ENCODE measurements around the gene CHST1.

CHST1 gene, protein sequence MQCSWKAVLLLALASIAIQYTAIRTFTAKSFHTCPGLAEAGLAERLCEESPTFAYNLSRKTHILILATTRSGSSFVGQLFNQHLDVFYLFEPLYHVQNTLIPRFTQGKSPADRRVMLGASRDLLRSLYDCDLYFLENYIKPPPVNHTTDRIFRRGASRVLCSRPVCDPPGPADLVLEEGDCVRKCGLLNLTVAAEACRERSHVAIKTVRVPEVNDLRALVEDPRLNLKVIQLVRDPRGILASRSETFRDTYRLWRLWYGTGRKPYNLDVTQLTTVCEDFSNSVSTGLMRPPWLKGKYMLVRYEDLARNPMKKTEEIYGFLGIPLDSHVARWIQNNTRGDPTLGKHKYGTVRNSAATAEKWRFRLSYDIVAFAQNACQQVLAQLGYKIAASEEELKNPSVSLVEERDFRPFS

DNA sequence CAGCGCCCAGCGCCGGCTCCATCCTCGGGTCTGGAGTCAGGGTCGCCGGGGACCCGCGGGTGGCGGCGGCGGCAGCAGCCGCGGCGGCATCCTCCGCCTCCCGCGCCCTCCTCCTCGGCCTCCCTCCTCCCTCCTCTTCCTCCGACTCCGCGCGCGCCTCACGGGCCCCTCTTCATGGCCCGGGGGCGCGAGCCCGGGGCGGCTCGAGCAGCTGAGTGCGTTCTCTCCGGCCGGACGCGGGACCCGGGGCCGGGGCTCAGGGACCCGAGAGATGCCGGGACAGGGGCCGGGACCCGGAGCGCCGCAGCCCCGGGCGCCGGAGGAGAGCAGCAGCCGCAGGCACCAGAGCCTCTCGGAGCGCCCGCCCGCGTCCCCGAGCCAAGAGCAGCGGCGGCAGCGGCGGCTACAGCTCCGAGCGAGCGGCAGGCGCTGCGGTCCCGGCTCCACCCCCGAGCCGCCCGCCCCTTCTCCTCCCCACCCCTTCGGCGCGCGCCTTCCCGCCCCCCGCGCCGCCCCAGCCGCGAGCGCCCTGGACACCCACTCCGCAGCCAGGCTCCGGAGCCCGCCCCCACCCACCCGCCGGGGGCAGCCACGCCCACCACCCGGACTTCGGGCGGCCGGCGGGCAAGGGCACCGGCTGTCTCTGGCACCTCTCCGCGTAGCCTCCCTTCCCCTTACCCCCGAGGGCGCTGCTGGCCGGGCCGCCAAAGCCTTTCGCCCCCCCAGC is at the start of gene CHST1:
Gene CHST1 (minus strand): TSS at position 417 of the 727 bp plus-strand sequence. CDS start 14,699 bp downstream, outside the sequence.
- in situ Hi-C loops (cut with MboI; ENCODE audit: low sequenced_read_pairs) = no loop called here

DNA sequence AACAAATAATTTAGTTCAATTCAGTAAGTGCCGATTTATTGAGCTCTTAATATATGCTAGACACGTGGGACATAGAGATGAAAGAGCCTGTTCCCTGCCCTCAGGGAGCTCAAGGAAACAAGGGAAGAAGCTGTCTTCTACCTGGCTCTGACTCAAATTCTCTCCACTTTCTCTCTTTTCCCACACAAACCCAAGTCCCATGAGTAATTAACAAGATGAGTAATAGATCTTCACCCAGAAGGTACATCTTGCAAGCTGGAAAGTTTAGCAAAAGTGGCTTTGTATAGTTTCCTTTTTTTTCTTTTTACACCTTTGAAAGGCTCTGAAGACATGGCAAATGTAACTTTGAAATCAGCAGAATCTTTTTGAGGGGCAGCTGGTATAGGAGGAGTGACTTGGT is 48.2 kb upstream of the CHST1 start:
- in situ Hi-C loops (cut with MboI; ENCODE audit: low sequenced_read_pairs) = no loop called here

DNA sequence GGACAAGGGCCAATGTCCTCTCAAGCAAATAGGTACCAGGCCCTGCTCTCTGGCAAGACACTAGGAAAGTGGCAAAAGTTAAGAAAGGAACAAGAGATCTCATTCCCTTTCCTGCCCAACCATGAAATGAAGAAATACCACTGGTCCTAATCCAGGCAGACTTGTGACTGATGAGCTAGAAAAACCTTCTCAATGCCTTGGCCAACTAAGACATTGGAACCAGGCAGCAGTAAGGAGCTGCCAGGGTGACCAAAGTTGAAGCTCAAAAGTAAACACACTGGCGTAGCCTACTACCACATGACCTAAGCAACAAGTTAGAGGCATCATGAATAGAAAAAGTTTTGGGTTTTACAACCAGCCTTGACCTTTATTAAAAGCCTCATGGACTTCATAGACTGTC is 45.1 kb upstream of the CHST1 start:
- in situ Hi-C loops (cut with MboI; ENCODE audit: low sequenced_read_pairs) = no loop called here

DNA sequence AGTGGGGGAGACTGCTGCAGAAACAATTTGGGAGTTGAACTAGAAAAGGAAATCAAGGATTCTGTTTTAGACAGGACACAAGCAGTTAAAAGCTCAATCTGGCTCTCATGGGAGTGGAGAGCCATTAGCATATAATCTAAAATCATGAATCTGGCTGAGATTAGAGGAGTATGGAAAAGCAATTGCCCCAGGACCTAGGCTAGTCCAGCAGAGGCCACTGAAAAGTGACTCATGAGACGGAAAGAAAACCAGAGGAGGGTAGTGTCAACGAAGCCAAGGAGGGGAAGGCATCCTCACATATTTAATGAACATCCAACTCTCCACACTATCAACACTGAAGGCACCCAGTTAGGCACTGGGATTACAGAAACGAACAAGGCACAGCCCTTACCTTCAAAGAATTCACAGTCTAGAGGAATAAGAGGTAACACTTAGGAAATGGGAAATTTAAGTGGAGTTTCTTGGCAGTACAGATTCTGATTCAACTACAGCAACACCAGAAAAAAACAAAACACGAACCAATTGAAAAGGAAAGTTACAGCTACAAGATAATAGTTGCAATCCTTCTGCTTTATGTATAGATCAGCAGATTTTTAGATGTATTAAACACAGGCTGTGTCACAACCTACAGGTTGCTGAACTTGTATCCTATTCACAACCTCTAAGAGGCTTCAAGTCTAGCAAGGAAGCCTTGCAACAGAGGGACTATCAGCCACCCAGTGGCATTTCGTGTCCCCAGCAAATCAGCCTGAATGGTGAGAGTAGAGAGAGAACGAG is 43.7 kb upstream of the CHST1 start:
- in situ Hi-C loops (cut with MboI; ENCODE audit: low sequenced_read_pairs) = no loop called here

DNA sequence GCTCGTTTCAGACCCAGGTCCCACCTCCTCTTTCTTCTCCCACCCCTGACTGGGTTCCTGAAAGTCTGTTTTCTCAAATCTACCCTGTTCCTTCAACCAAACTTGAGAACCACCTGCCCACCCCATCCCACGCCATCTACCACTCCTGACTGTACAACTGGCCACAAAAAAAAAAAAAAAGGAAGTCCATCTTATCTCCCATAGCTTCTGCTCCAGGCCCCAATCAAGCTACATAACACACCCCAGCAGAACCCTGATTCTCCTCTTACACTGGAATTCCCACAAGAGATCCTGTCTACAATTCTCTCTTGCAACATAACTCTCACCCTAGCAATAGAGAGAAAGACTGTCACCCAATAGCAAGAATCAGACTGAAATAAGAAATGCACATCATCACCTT is 39.2 kb upstream of the CHST1 start:
- in situ Hi-C loops (cut with MboI; ENCODE audit: low sequenced_read_pairs) = no loop called here

DNA sequence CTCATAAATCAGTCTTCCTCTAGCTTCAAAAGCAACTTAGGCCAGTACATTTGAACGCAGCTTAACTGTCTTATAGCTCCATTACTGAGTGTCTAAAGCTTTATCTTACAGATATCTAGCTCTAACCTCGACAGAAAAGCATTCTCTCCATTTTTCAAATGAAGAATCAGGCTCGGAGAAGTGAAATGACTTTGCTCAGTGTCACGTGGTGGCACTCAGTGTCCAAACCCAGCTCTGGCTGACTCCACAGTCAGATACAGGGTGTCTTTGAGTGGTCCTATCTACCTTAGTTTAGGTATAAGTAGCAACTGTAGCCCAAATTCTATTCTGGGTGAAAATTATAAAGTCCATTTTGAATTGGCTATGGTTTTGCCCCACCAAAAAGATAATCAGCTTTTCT is 38.7 kb upstream of the CHST1 start:
- in situ Hi-C loops (cut with MboI; ENCODE audit: low sequenced_read_pairs) = no loop called here

DNA sequence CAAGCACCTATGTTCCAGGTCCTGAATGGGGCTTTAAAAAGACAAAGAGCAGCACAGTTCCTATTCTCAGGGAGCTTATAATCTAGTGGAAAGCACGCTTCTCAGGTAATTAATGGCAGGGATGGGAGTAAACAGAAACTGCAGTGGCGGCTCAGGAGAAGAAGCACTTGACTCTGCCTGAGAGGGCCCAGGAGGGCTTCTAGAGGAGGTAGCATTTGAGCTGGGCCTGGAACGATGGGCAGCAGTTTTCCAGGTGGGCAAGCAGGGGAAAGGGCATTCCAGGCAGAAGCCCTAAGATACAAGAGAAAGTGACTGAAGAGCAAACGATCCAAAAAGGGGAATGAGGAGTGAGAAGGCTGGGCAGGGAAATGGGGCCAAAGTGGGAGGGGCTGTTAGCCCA is 37.1 kb upstream of the CHST1 start:
- in situ Hi-C loops (cut with MboI; ENCODE audit: low sequenced_read_pairs) = no loop called here

DNA sequence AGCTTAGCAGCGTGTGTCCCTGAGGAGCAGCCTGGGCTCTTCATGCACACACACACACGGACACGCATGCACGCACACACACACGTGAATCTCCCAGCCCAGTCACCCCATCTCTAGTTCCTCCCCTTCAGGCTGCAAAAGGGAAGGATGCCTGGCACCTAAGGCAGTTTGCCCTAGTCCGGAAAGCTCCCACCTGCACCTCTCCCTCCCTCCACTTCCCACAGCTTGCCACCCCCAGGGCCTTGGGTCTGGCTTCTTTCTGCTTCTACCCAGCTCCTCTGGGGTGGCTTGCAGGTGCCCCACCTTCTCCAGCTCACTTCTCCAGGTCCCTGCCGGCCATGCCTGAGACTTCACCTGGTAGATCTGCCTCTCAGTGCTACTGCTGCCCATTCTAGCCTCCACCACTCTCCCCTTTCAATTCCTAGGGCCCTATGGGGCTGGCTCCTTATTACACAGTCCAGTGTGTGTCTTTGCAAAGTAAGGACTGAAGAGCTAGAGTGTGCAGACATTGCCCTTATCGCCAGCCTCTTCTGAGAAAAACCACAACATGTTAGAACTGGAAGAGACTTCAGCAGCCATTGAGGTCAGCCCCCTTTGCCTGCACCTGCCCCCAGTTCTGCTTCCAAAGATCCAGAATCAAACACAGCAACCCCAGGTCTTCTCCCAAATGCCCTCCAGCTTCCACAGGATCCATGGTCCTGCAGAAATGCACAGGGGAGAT is 33.5 kb upstream of the CHST1 start:
- in situ Hi-C loops (cut with MboI; ENCODE audit: low sequenced_read_pairs) = loop anchor here (25.0 kb wide), 1 partner anchor 112 kb away; no protein-coding TSS in a partner anchor

DNA sequence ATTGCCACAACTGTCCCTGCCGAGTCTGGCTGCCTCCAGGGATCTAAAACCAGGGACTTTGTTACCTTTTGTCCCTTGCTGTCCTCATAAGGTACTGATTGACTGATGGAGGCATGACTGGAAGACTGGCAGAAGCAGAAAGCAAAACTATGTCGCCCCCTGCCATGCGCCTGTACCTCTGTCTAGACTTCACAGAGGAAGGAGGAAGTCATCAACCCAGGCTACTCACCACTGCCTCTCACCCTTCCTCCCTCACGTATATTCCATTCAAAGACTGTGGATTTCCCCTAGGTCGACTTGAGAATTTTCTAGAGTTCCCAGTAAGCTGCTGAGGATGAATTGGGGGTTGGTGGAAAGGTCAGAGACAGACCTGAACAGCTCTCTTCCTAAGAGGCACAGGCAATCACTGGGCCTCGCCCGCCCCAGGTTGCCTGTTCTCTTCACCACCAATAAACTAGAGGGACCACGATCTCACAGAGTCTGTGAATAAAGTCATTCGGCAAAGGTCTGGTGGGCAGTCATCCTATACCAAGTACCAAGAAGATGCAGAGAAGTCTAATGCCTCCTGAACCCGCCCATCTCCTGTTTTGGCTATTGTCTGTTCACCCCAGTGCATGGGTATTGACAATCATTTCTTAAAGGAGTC is 27.5 kb upstream of the CHST1 start:
- in situ Hi-C loops (cut with MboI; ENCODE audit: low sequenced_read_pairs) = loop anchor here (25.0 kb wide), 1 partner anchor 106 kb away; no protein-coding TSS in a partner anchor

DNA sequence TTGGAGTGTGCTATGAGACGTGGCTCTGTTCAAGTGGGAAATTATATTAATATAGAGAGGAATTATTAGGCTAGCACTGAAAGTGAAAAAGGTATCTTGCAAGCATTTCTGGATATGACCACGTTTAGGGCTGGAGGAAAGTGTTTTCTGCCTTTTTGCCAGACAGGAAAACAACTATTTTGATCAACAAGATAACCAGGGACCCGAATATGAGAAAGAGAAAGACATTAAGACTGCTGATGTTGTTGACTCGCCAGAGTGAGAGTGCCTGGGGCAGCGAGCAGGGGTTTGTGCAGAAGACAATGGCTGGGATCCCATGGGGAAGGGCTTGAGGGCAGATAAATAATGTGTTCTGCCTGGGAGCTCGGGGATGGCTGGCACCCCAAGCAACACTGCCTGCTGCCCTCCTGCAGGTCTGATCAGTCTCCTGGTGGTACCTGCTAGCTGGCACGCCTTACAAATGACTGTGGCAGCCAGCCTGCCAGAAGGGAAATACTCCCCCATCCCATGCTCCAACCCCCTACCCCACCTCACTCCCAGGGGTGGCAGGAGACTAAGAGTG is 23.1 kb upstream of the CHST1 start:
- in situ Hi-C loops (cut with MboI; ENCODE audit: low sequenced_read_pairs) = loop anchor here (10.0 to 25.0 kb wide), 2 partner anchors 46 to 101 kb away; no protein-coding TSS in a partner anchor

DNA sequence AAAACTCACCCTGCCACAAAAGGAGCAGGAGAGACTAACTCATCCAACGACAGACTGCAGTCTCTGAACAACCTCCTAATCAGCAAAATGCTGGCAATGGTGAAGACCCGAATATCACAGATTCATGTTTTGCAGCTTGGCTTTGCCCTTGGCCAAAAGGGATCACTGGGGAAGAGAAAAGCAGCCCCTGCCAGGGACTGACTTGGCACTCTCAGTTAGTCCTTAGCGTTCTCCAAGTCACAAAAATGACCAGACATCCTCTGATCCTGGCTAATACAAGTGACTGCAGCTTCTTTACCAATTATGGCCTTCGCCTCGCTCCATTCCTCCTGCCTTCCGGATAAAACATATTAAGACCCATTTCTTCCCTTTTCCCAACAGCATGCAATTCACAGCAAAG is 22.4 kb upstream of the CHST1 start:
- in situ Hi-C loops (cut with MboI; ENCODE audit: low sequenced_read_pairs) = loop anchor here (10.0 to 25.0 kb wide), 2 partner anchors 47 to 101 kb away; no protein-coding TSS in a partner anchor

DNA sequence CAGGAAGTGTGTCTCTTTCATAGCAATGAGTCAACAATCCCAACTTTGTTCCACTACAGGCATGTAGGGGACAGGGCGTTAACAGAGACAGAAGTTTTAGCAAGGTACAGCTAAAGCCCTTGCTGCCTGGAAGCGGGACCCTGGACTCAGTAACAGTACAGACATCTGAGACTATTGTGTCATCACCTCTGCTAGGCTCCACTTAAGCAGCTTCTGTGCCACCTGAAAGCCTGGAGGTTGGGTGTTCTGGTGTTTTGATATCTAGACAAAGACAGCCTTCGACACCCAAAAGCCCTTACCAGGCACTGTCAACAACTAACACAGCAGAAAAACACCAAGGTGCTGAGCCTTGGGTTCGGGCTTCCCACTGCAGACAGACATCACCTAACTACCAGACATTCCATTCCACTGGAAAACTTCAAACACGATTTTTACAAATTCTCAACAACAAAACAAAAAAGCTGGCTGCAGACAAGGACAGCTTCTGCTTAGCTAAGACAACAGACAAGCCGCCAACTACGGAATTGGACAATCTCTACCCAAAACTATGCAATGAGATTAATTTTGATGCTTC is 20.6 kb upstream of the CHST1 start:
- in situ Hi-C loops (cut with MboI; ENCODE audit: low sequenced_read_pairs) = loop anchor here (10.0 to 25.0 kb wide), 2 partner anchors 49 to 99 kb away; no protein-coding TSS in a partner anchor

DNA sequence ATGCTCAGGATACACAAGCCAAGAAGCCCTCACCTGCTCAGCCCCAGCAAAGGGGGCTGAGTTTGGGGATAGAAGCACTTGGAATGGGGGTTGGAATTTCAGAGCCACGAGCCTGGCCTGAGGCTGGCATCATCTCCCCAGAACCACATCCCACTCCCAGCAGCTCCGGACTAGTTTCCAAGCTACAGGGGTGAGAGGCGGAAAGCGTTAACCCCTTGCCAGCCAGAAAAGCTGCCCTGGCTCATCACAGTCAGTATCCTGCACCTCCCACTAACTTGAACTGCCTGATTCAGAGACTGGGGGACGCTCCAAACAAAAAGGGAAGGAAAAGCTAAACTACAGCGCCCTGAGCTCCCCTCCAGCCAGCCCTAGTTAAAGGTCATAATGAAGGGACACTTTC is 19.0 kb upstream of the CHST1 start:
- in situ Hi-C loops (cut with MboI; ENCODE audit: low sequenced_read_pairs) = loop anchor here (10.0 to 25.0 kb wide), 2 partner anchors 50 to 97 kb away; no protein-coding TSS in a partner anchor

DNA sequence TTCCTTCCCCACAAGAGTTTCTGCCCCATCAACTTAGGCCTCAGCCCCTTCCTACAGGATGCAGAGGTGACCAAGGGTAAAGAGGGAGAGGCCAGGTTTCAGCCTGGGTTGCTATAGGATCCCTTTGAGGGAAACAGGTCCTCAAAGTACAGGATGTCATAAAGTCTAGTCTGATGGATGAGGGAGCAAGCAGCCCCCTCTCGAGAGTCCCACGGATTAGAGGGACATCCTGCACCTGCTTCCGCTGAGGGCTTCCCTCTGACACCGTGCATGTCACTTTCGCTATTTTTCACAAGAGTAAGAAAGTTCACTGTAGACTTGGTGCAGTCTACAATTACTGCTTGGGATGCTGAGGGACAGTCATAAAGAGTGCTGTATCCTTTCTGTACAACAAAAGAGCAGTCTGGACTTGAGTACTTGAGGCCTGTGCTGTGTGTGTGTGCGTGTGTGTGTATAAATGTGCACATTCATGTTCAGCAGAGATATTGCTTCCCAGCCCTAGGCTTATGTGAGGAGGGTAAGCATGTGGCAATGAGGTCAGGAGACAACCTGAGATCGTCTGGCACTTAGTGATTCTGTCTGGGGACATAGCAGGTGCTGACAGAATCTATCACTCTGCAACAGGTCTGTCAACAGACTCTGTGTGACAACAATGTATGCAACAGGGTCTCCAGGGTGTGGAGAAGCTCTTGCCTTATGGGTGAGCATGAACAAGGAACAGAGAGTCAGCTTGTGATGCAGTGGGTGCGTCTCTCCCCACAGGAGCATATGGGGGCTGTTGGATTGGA is 18.0 kb upstream of the CHST1 start:
- in situ Hi-C loops (cut with MboI; ENCODE audit: low sequenced_read_pairs) = loop anchor here (10.0 to 25.0 kb wide), 2 partner anchors 51 to 96 kb away; no protein-coding TSS in a partner anchor

DNA sequence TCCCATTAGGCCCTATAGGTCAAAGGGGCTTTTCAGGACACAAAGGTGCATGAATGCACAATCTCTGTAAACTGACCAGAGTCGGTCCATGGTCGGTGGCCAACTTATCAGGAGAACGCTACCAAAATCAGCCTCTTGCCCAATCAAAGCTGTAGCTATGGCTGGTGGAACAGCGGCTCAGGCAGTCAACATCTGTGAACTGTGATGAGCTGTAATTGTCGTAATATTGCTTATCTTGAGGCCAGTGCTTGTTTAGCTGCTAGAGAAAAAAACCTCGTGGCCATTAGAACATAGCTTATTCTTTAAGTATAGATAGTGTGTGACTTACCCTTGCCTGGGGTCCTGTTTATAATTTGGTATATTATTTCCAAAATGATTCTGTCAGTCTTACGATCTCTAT is 14.4 kb upstream of the CHST1 start:
- in situ Hi-C loops (cut with MboI; ENCODE audit: low sequenced_read_pairs) = loop anchor here (10.0 to 25.0 kb wide), 2 partner anchors 55 to 93 kb away; no protein-coding TSS in a partner anchor

DNA sequence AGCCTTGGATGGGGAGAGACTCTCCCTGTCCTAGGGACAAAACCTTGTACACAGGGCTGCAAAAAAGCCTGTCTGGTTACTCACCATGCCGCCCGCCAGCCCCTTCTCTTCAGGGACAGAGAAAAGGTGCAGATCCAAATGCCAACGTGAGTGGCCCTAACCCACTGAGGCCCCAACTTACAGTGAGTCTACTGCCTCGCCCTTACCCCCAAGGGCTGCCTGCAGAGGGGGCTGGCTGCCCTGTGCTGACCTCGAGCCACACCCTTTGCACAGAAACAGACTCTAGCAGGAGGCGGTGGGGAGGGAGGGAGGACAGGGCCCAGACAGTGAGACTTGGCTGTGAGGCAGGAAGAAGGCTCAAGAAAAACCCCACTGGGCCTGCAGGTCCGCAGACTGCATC is 13.6 kb upstream of the CHST1 start:
- in situ Hi-C loops (cut with MboI; ENCODE audit: low sequenced_read_pairs) = loop anchor here (25.0 kb wide), 1 partner anchor 92 kb away; no protein-coding TSS in a partner anchor

DNA sequence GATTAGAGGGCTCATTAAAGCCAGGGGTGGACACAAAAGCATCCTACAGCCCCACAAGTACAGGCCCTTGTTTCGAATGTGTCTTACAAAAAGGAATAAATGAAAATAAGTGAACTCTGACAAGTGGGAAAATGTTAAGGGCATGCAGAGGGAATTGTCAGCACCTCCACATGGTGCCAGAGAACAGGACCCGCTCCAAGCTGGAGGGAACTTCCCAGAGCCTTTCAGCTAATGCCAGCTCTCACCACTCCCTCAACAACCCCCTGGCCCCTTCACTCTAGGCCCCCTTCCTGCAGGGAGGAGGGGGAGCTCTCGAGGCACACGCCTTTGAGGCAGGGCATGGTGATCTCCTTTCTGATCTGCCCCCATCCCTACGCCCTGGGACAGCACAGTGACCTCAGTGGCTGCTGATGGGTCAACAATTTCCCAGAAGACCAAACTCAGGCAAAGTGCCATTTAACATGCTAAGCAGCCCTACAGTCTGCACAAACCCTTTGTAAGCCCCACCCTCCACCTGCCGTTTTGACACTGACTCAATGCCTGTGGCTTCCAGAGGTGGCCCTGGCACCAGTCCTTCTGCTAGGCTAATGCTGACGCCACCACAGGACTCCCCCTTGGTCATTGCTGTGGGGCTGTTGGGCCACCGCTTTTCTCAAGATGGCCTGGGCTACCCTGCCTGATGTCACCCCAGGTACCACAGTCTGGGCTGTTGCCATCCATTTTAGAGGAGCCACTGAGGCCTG is 12.5 kb upstream of the CHST1 start:
- in situ Hi-C loops (cut with MboI; ENCODE audit: low sequenced_read_pairs) = loop anchor here (25.0 kb wide), 1 partner anchor 91 kb away; no protein-coding TSS in a partner anchor
